ENCODE results near the gene SGPP2. TPM values are rescaled to one million over a fixed set of nuclear protein-coding genes. Genes with fewer than 3 reads are reported as not detected.

The SGPP2 gene
- polyA plus RNA-seq, 3 donors: not detected

- Histone ChIP-seq H3K4me2 (replicated peaks; ENCODE audit: extremely low read depth, low read length, poor library complexity, severe bottlenecking) (no peak overlapping the region), H3K9me3 (replicated peaks in 1 of 2; ENCODE audit: control insufficient read depth in 1 of 2, insufficient read depth in 1 of 2, low read length in 2 of 2) (no peaks in the 10 kb centered on the region), H3K79me2 (ENCODE audit: insufficient read depth, low read length) (no peaks in the 10 kb centered on the region), H3K27ac (ENCODE audit: low read depth in 1 of 2, low read length in 2 of 2) (no peak overlapping the region), H3K4me1 (ENCODE audit: control insufficient read depth in 1 of 2, insufficient read depth in 2 of 2, low read length in 2 of 2) (no peaks in the 10 kb centered on the region), H4K20me1 (ENCODE audit: insufficient read depth, low read length) (no peaks in the 10 kb centered on the region), H3K36me3 (replicated peaks in 1 of 2; ENCODE audit: control insufficient read depth in 1 of 2, insufficient read depth in 2 of 2, low read length in 2 of 2) (no peaks in the 10 kb centered on the region), H3K9ac (ENCODE audit: insufficient read depth, low read length, poor library complexity, severe bottlenecking) (no peak overlapping the region), H2AFZ (ENCODE audit: insufficient read depth, low read depth, low read length, poor library complexity, severe bottlenecking) (no peak overlapping the region), H3K27me3 (ENCODE audit: control insufficient read depth in 2 of 2, insufficient read depth in 2 of 2, low read length in 2 of 2) (no peaks in the 10 kb centered on the region), H3K4me3 (replicated peaks in 1 of 3; ENCODE audit: low read depth in 2 of 3, low read length in 3 of 3) (no peak overlapping the region)
- Mint-ChIP-seq H3K9me3 (peaks cover 0 to 4% (median 0%) of the 10 kb centered on the region in 7 donors), H3K4me1 (no peaks in the 10 kb centered on the region), H3K36me3 (no peaks in the 10 kb centered on the region), H3K27ac (no peak overlapping the region), H3K4me3 (no peak overlapping the region), H3K27me3 (ENCODE audit: low read depth in 3 of 3) (peaks cover 2 to 7% (median 7%) of the 10 kb centered on the region in 3 donors)
- WGBS (ENCODE audit: insufficient coverage): 81% methylated on average over 2 of the region's 5 CpGs
- TF ChIP-seq CTCF (IDR thresholded peaks at IDR 0.05): no peak
- intact Hi-C loops (cut with micrococcal nuclease): no loop called here
- no peak for DNase-seq
These were observed 108.0 kb downstream of the SGPP2 start for GRCh38 chr2:222532315-222532714.

- TF ChIP-seq CTCF (IDR thresholded peaks at IDR 0.05): no peak
- Histone ChIP-seq H3K4me3 (replicated peaks in 1 of 3; ENCODE audit: low read depth in 2 of 3, low read length in 3 of 3) (no peak overlapping the region), H3K4me1 (ENCODE audit: control insufficient read depth in 1 of 2, insufficient read depth in 2 of 2, low read length in 2 of 2) (no peaks in the 10 kb centered on the region), H3K4me2 (replicated peaks; ENCODE audit: extremely low read depth, low read length, poor library complexity, severe bottlenecking) (no peak overlapping the region), H3K79me2 (ENCODE audit: insufficient read depth, low read length) (no peaks in the 10 kb centered on the region), H4K20me1 (ENCODE audit: insufficient read depth, low read length) (no peaks in the 10 kb centered on the region), H2AFZ (ENCODE audit: insufficient read depth, low read depth, low read length, poor library complexity, severe bottlenecking) (no peak overlapping the region), H3K36me3 (replicated peaks in 1 of 2; ENCODE audit: control insufficient read depth in 1 of 2, insufficient read depth in 2 of 2, low read length in 2 of 2) (no peaks in the 10 kb centered on the region), H3K9me3 (replicated peaks in 1 of 2; ENCODE audit: control insufficient read depth in 1 of 2, insufficient read depth in 1 of 2, low read length in 2 of 2) (peaks cover 6 to 11% of the 10 kb centered on the region in 2 donors), H3K27me3 (ENCODE audit: control insufficient read depth in 2 of 2, insufficient read depth in 2 of 2, low read length in 2 of 2) (no peaks in the 10 kb centered on the region), H3K9ac (ENCODE audit: insufficient read depth, low read length, poor library complexity, severe bottlenecking) (no peak overlapping the region), H3K27ac (ENCODE audit: low read depth in 1 of 2, low read length in 2 of 2) (no peak overlapping the region)
- Mint-ChIP-seq H3K4me1 (peaks cover 4% of the 10 kb centered on the region), H3K4me3 (no peak overlapping the region), H3K27me3 (ENCODE audit: low read depth in 3 of 3) (peaks cover 4 to 7% (median 6%) of the 10 kb centered on the region in 3 donors), H3K36me3 (no peaks in the 10 kb centered on the region), H3K9me3 (peaks cover 6 to 16% (median 9%) of the 10 kb centered on the region in 7 donors), H3K27ac (no peak overlapping the region)
- intact Hi-C loops (cut with micrococcal nuclease): no loop called here
- WGBS (ENCODE audit: insufficient coverage): 88% methylated on average over 6 of the region's 6 CpGs
- no peak for DNase-seq
These were observed 111.1 kb downstream of the SGPP2 start for GRCh38 chr2:222535477-222535876.
